NCI-H526 treated with DMSO at 0.1 percent for 48 hours (cell line): ENCODE results near the gene PCBP3.

Source experiments
- DNase-seq: peaks from one replicate; lab custom pipeline; 2025; lab: John Stamatoyannopoulos, UW

The PCBP3 gene

GRCh38 chr21:45724994-45725843 is 81.7 kb downstream of the PCBP3 start:
- DNase-seq: no peak

- DNase-seq: no peak
These were observed 82.3 kb downstream of the PCBP3 start for GRCh38 chr21:45725844-45726200.

GRCh38 chr21:45726438-45726837 is 82.9 kb downstream of the PCBP3 start:
- DNase-seq: no peak

GRCh38 chr21:45727390-45727789 is 83.9 kb downstream of the PCBP3 start:
- no peak for DNase-seq

GRCh38 chr21:45735259-45736000 is 91.9 kb downstream of the PCBP3 start:
- DNase-seq: no peak

GRCh38 chr21:45736042-45736689 is 92.6 kb downstream of the PCBP3 start:
- no peak for DNase-seq

GRCh38 chr21:45736690-45737484 is 93.4 kb downstream of the PCBP3 start:
- DNase-seq: no peak

- DNase-seq: no peak
These were observed 94.1 kb downstream of the PCBP3 start for GRCh38 chr21:45737485-45738166.

- DNase-seq: no peak
These were observed 95.9 kb downstream of the PCBP3 start for GRCh38 chr21:45739218-45740087.

GRCh38 chr21:45740088-45740440 is 96.5 kb downstream of the PCBP3 start:
- no peak for DNase-seq

- no peak for DNase-seq
These were observed 97.2 kb downstream of the PCBP3 start for GRCh38 chr21:45740491-45741357.

- DNase-seq: no peak
These were observed 98.2 kb downstream of the PCBP3 start for GRCh38 chr21:45741691-45742090.

GRCh38 chr21:45742247-45742646 is 98.7 kb downstream of the PCBP3 start:
- DNase-seq: no peak

GRCh38 chr21:45745256-45745655 is 101.7 kb downstream of the PCBP3 start:
- no peak for DNase-seq

- DNase-seq: no peak
These were observed 103.8 kb downstream of the PCBP3 start for GRCh38 chr21:45747233-45747766.

- DNase-seq: no peak
These were observed 104.4 kb downstream of the PCBP3 start for GRCh38 chr21:45747802-45748445.

- no peak for DNase-seq
These were observed 105.1 kb downstream of the PCBP3 start for GRCh38 chr21:45748593-45748992.

- no peak for DNase-seq
These were observed 106.4 kb downstream of the PCBP3 start for GRCh38 chr21:45749974-45750373.

GRCh38 chr21:45750936-45751335 is 107.4 kb downstream of the PCBP3 start:
- no peak for DNase-seq
